K562 (cell line): Measurements from ENCODE around the gene UBE3D. TPM values are rescaled to one million over a fixed set of nuclear protein-coding genes. Genes with fewer than 3 reads are reported as not detected.

Experiments
- ATAC-seq: fragments of 200-7000 bp; cut with Tn5 transposase; 3 replicates; pipeline ENCODE4 v1.9.1; 2020; ENCODE audit warnings: moderate library complexity
- BruUV-seq: library from RNA; stranded (reverse); fragments of 400-500 nt; replicated peaks from 2 replicates; lab custom pipeline; 2021; lab: Mats Ljungman, UMichigan
- CTCF ChIA-PET: fragments of 300-600 bp; formaldehyde crosslinking; extraction: SDS; loops from one replicate; lab custom pipeline; 2021; ENCODE audit warnings: low intra/inter-chr PET ratio; lab: Yijun Ruan, JAX
- POLR2A ChIA-PET: fragments of 300-600, 350-650 bp; sonication (Branson Sonifier 250); formaldehyde crosslinking; extraction: SDS; loops from one replicate; lab custom pipeline; 2021; ENCODE audit warnings: antibody characterized with exemption, inconsistent platforms; lab: Yijun Ruan, JAX
- DNase-seq, 4 experiments: peaks; one replicate each; pipeline versions ENCODE4 v3.0.0 to v3.0.0-alpha.2; 2011 to 2018; ENCODE audit warnings: low spot score in 3 of 4, mixed read lengths in 3 of 4; ENCODE audit errors: extremely low read depth in 1 of 4
- FAIRE-seq: peaks from 2 replicates; lab custom pipeline; 2011; peaks lifted over from hg19 to GRCh38; lab: Jason Lieb, UNC
- H2AFZ ChIP-seq: 2 replicates; pipeline ENCODE4 v1.6.0; 2011; ENCODE audit warnings: low read depth, low read length, control low read depth, inconsistent platforms
- H3K27ac ChIP-seq: fragments of 200-600 bp; 3 replicates; pipeline ENCODE4 v1.8.0; 2011; ENCODE audit warnings: low read depth, mild to moderate bottlenecking, control low read depth, inconsistent platforms, low read length, moderate library complexity, mixed read lengths; ENCODE audit errors: extremely low read depth
- H3K27me3 ChIP-seq, 2 experiments: fragments of 300-600 bp in 1 of 2; 2 replicates in 1 of 2; 3 replicates in 1 of 2; pipeline versions ENCODE4 v1.6.0 to v1.8.0; 2011; ENCODE audit warnings: inconsistent platforms in 2 of 2, low read length in 2 of 2, mild to moderate bottlenecking in 1 of 2, mixed read lengths in 1 of 2, moderate library complexity in 1 of 2; ENCODE audit not compliant: control insufficient read depth in 2 of 2, insufficient read depth in 2 of 2
- H3K36me3 ChIP-seq: fragments of 300-600 bp; 3 replicates; pipeline ENCODE4 v1.8.0; 2011; ENCODE audit warnings: mild to moderate bottlenecking, low read length, inconsistent platforms; ENCODE audit not compliant: control insufficient read depth, insufficient read depth
- H3K4me1 ChIP-seq, 2 experiments: fragments of 200-600 bp in 1 of 2; replicated peaks in 1 of 2; 2 replicates in 1 of 2; 3 replicates in 1 of 2; pipeline versions ENCODE4 v1.5.1 to v1.8.0; 2011; ENCODE audit warnings: inconsistent platforms in 2 of 2, low read length in 2 of 2, mild to moderate bottlenecking in 1 of 2, mixed read lengths in 1 of 2, moderate library complexity in 1 of 2; ENCODE audit not compliant: control insufficient read depth in 2 of 2, insufficient read depth in 2 of 2
- H3K4me2 ChIP-seq: 2 replicates; pipeline ENCODE4 v1.6.1; 2011; ENCODE audit warnings: low read length, control low read depth, inconsistent platforms, mixed read lengths; ENCODE audit not compliant: insufficient read depth
- H3K4me3 ChIP-seq: fragments of 200-600 bp; sonication (generic), shearing (Covaris generic); 2 replicates; pipeline ENCODE4 v1.5.1; 2016; ENCODE audit warnings: control low read depth, inconsistent platforms
- H3K79me2 ChIP-seq: fragments of 200-600 bp; 3 replicates; pipeline ENCODE4 v1.8.0; 2011; ENCODE audit warnings: low read length, inconsistent platforms; ENCODE audit not compliant: control insufficient read depth, insufficient read depth
- H3K9ac ChIP-seq, 2 experiments: 2 replicates each; pipeline versions ENCODE4 v1.6.0 to v1.6.1; 2011; ENCODE audit warnings: low read depth in 2 of 2, low read length in 2 of 2, control low read depth in 1 of 2, inconsistent platforms in 1 of 2, mild to moderate bottlenecking in 1 of 2, mixed read lengths in 1 of 2; ENCODE audit not compliant: insufficient read depth in 1 of 2
- H3K9me1 ChIP-seq: one replicate; pipeline ENCODE4 v1.6.0; 2011; ENCODE audit warnings: inconsistent platforms, mild to moderate bottlenecking, low read length, moderate library complexity; ENCODE audit not compliant: control insufficient read depth, insufficient read depth
- H3K9me3 ChIP-seq: replicated peaks from 2 replicates; pipeline ENCODE4 v1.5.1; 2011; ENCODE audit warnings: low read depth, low read length, inconsistent platforms; ENCODE audit not compliant: control insufficient read depth, insufficient read depth
- H4K20me1 ChIP-seq: replicated peaks from 2 replicates; pipeline ENCODE4 v1.6.1; 2011; ENCODE audit warnings: low read length, inconsistent platforms, mixed read lengths; ENCODE audit not compliant: control insufficient read depth, insufficient read depth
- ARHGAP35 ChIP-seq: fragments of 450-650 bp; IDR thresholded peaks from 2 replicates; pipeline ENCODE4 v1.6.1; 2018; ENCODE audit not compliant: partially characterized antibody
- FOS ChIP-seq: IDR thresholded peaks from 3 replicates; pipeline ENCODE4 v1.6.1; 2011; ENCODE audit not compliant: insufficient read length; ENCODE audit errors: extremely low read depth
- POU5F1 ChIP-seq: fragments of 150-350 bp; IDR thresholded peaks from 2 replicates; pipeline ENCODE4 v1.6.1; 2014; ENCODE audit warnings: borderline replicate concordance, low read length, low read depth, mild to moderate bottlenecking; ENCODE audit not compliant: partially characterized antibody
- TEAD2 ChIP-seq: fragments of 450-650 bp; IDR thresholded peaks from 2 replicates; pipeline ENCODE4 v1.6.1; 2016; ENCODE audit warnings: missing genetic modification characterization, control low read depth, missing compliant biosample characterization
- TGIF2 ChIP-seq: sonication (generic); formaldehyde crosslinking; IDR thresholded peaks from 2 replicates; pipeline ENCODE4 v1.8.1; 2022; ENCODE audit warnings: mild to moderate bottlenecking, missing genetic modification reagents, moderate library complexity
- ZNF134 ChIP-seq: fragments of 250-450 bp; sonication (Bioruptor Pico); conservative IDR thresholded peaks from 2 replicates; pipeline ENCODE4 v1.4.0; 2020
- ZNF280B ChIP-seq: fragments of 250-450 bp; sonication (Bioruptor Pico); IDR thresholded peaks from 2 replicates; pipeline ENCODE4 v1.5.1; 2021; ENCODE audit warnings: mild to moderate bottlenecking
- ZNF398 ChIP-seq: fragments of 250-450 bp; sonication (Bioruptor Pico); IDR thresholded peaks from 2 replicates; pipeline ENCODE4 v1.8.0; 2021; ENCODE audit warnings: moderate library complexity, mild to moderate bottlenecking, inconsistent platforms
- WGBS: fragments of 100-300 bp; shearing (Covaris generic); methylation state at CpG from one replicate; pipeline ENCODE4 v1.1.6; 2016; ENCODE audit warnings: low coverage, mixed read lengths; ENCODE audit not compliant: insufficient coverage; ENCODE audit errors: missing lambda C conversion rate; 5-methylcytosine and 5-hydroxymethylcytosine counted together
- in situ Hi-C: fragments of 300-500 bp; cut with MboI; formaldehyde crosslinking; loops from 4 replicates; pipeline ENCODE4 v1.15.0; 2018; ENCODE audit warnings: inconsistent platforms, mixed read lengths
- intact Hi-C: fragments of 100-400 bp; cut with micrococcal nuclease; formaldehyde crosslinking; loops from 2 replicates; pipeline ENCODE4 v1.14.2; 2022
- polyA plus RNA-seq, 8 experiments: library from polyadenylated mRNA; depleted of rRNA in 4 of 8; stranded (reverse) in 5 of 8; unstranded in 3 of 8; fragments of >200 nt; fragmentation: Nextera tagmentation in 2 of 8; fragmentation: Illumina TruSeq in 1 of 8; extraction: Ambion mirVana in 2 of 8; extraction: Trizol in 1 of 8; gene quantifications; 2 replicates each; pipeline versions ENCODE4 v1.2.1 to v1.2.3, GENCODE V29; 2011 to 2014; ENCODE audit warnings: inconsistent platforms in 1 of 8, missing spikeins in 1 of 8
- total RNA-seq, 7 experiments: library from RNA; depleted of rRNA in 6 of 7; stranded (reverse); fragments of >200 nt in 6 of 7; fragmentation: Illumina TruSeq in 2 of 7; extraction: Trizol in 2 of 7; gene quantifications; 2 replicates each; pipeline versions ENCODE4 v1.2.1 to v1.2.3, GENCODE V29; 2011 to 2021; ENCODE audit warnings: low replicate concordance in 1 of 7

Gene UBE3D
- total and polyA plus RNA-seq, 9 of the 15 experiments (the other 6 are each of a cell fraction or from before 2014, with no cell fraction given) = 9.4 to 17.6 (median 11.9) TPM

- ATAC-seq (no peak), DNase-seq (no peak)
Measured at GRCh38 chr6:82861121-82861520, 204.5 kb downstream of the UBE3D start.

More at GRCh38 chr6:82861121-82861520, 204.5 kb downstream of the UBE3D start:
- H3K36me3 ChIP-seq = no peaks in the 10 kb centered on the region
- H2AFZ ChIP-seq = no peak overlapping the region
- POLR2A ChIA-PET = no interaction called here
- BruUV-seq = no TSS peak
- no peak overlapping the region for H3K4me3 ChIP-seq
- in situ Hi-C loops = no loop called here
- H3K27me3 ChIP-seq = no peaks in the 10 kb centered on the region
- 0% methylated on average over 1 of the region's 1 CpG for WGBS
- TF ChIP-seq FOS = no peak
- TF ChIP-seq POU5F1 = no peak
- no peak for TF ChIP-seq ZNF280B
- TF ChIP-seq TEAD2 = no peak
- no peak for TF ChIP-seq ZNF134 (CRISPR knock-in tag)
- TF ChIP-seq TGIF2 (CRISPR knock-in tag) = no peak
- no peak for TF ChIP-seq ZNF398 (CRISPR knock-in tag)
- TF ChIP-seq ARHGAP35 = no peak
- TF ChIP-seq, all 486 proteins: peak for 0
- Histone ChIP-seq H3K4me2 (no peak overlapping the region), H3K4me1 (no peaks in the 10 kb centered on the region), H3K9me3 (no peaks in the 10 kb centered on the region), H3K9me1 (no peaks in the 10 kb centered on the region), H3K9ac (no peak overlapping the region), H4K20me1 (no peaks in the 10 kb centered on the region), H3K79me2 (no peaks in the 10 kb centered on the region), H3K27ac (no peak overlapping the region)
- intact Hi-C loops = no loop called here
- CTCF ChIA-PET = no interaction called here
- FAIRE-seq = no peak
